ENCODE measurements around the gene ERCC2. TPM values are rescaled to one million over a fixed set of nuclear protein-coding genes. Genes with fewer than 3 reads are reported as not detected.

Gene ERCC2
- 10.2 to 14.6 TPM (median 13.4 TPM) in 5 replicates for total RNA-seq (2022; extraction: Qiagen RNA extraction; ENCODE audit: low read depth)

GRCh38 chr19:45370410-45371204, at the start of gene ERCC2:
Gene ERCC2, minus strand, starts transcription at chr19:45370573. Its CDS starts 33 bp downstream, at chr19:45370540.

GRCh38 chr19:45406226-45407090, 36.1 kb upstream of the ERCC2 start, which contains the start of gene POLR1G:
Gene POLR1G, plus strand, starts transcription at chr19:45406644. Its CDS starts 53 bp downstream, at chr19:45406697.

GRCh38 chr19:45404557-45405434, 34.4 kb upstream of the ERCC2 start, which contains the start of gene PPP1R13L:
Gene PPP1R13L, minus strand, starts transcription at chr19:45405069. Its CDS starts 6,751 bp downstream, at chr19:45398318.

DNA sequence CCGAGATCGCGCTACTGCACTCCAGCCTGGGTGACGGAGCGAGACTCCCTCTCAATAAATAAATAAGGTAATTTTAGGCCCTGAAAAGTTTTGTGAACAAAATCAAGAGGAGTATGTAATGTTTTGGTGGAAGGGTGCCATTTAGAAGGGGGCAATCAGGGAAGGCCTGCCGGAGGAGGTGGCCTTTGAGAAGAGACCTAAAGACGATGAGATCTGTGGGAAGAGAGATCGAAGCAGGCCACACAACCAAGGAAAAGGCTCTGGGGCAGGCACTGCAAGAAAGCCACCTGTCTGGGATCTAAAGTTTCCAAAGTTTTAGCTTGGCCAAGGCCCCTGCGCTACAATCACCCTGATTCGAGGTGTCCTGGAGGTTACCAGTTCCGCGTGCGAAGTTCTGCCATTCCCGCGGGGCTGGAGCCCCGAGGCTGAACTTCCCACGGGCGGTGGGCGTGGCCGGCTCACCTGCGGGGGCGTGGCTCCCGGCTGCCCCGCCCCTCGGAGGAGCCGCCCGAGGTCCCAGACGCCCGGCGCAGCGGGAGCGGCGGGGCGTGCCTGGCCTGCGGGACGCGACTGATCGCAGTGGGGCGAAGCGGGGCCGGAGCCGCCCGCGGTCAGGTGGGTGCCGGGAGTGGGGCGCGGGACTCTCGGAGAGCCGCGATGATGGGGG, 30.0 kb downstream of the ERCC2 start, which contains the start of gene KLC3:
TSS of gene KLC3 (plus strand) at position 519 of the 667 bp plus-strand sequence. CDS start 4,792 bp downstream, outside the sequence.

DNA sequence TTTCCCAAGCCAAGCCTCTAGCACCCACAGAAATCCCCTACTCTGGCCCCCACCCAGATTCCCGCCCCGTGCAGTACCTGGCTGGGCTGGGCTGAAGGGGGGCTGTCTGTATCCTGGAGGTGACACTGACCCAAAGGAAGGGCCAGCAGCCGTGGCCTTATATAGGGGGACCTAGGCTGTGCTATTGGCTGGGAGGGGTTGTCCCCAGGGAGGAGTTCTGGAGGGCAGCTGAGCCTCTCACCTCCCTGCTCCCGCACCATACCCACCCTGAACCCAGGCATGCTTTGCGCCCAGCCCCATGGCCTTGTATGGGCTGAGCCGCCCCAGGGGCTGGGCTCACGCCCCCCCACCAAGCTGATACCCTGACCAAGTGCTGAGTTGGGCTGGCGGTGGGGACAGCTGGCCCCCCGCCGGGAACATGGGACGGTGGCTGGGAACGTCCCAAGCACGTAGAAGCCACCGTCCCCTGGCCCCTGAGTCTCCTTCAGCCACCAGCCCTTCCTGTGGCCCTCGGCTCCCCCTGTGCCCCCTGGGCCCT, 47.6 kb downstream of the ERCC2 start, which contains the start of gene CKM:
TSS of gene CKM (minus strand) at position 132 of the 538 bp plus-strand sequence. CDS start 3,162 bp downstream, outside the sequence.

Other genes with a start within 250 kb of the ERCC2 start
- gene NKPD1, start 209.6 kb downstream of the ERCC2 start, total RNA-seq (2022; extraction: Qiagen RNA extraction; ENCODE audit: low read depth): 0.04 to 0.09 TPM (median 0.05 TPM) in 5 replicates
- 34.8 to 41.6 TPM (median 37.2 TPM) in 5 replicates for gene TRAPPC6A, start 192.3 kb downstream of the ERCC2 start, total RNA-seq (2022; extraction: Qiagen RNA extraction; ENCODE audit: low read depth)
- gene BLOC1S3, start 191.8 kb downstream of the ERCC2 start, total RNA-seq (2022; extraction: Qiagen RNA extraction; ENCODE audit: low read depth): 11.6 to 15.2 TPM (median 13.4 TPM) in 5 replicates
- gene EXOC3L2, start 125.2 kb downstream of the ERCC2 start, total RNA-seq (2022; extraction: Qiagen RNA extraction; ENCODE audit: low read depth): 0.80 to 1.3 TPM (median 0.99 TPM) in 5 replicates
- gene MARK4, start 119.3 kb downstream of the ERCC2 start, total RNA-seq (2022; extraction: Qiagen RNA extraction; ENCODE audit: low read depth): 5.4 to 9.7 TPM (median 7.3 TPM) in 5 replicates
- 0.11 TPM in 1 of 5 replicates, not detected in the others for gene CKM, start 47.7 kb downstream of the ERCC2 start, total RNA-seq (2022; extraction: Qiagen RNA extraction; ENCODE audit: low read depth)
- gene KLC3, start 29.8 kb downstream of the ERCC2 start, total RNA-seq (2022; extraction: Qiagen RNA extraction; ENCODE audit: low read depth): 0.50 to 0.83 TPM (median 0.54 TPM) in 5 replicates
- 30.2 to 35.2 TPM (median 31.0 TPM) in 5 replicates for gene PPP1R13L, start 34.5 kb upstream of the ERCC2 start, total RNA-seq (2022; extraction: Qiagen RNA extraction; ENCODE audit: low read depth)
- gene POLR1G, start 36.1 kb upstream of the ERCC2 start, total RNA-seq (2022; extraction: Qiagen RNA extraction; ENCODE audit: low read depth): 40.7 to 56.0 TPM (median 48.7 TPM) in 5 replicates
- gene ERCC1, start 53.3 kb upstream of the ERCC2 start, total RNA-seq (2022; extraction: Qiagen RNA extraction; ENCODE audit: low read depth): 147 to 163 TPM (median 151 TPM) in 5 replicates
- 15.1 to 22.9 TPM (median 18.9 TPM) in 5 replicates for gene FOSB, start 97.4 kb upstream of the ERCC2 start, total RNA-seq (2022; extraction: Qiagen RNA extraction; ENCODE audit: low read depth)
- gene RTN2, start 126.5 kb upstream of the ERCC2 start, total RNA-seq (2022; extraction: Qiagen RNA extraction; ENCODE audit: low read depth): 9.4 to 11.8 TPM (median 10.4 TPM) in 5 replicates
- gene PPM1N, start 127.9 kb upstream of the ERCC2 start, total RNA-seq (2022; extraction: Qiagen RNA extraction; ENCODE audit: low read depth): 6.3 to 7.3 TPM (median 6.6 TPM) in 5 replicates
- gene VASP, start 136.9 kb upstream of the ERCC2 start, total RNA-seq (2022; extraction: Qiagen RNA extraction; ENCODE audit: low read depth): 105 to 127 TPM (median 123 TPM) in 5 replicates
- 12.6 to 17.5 TPM (median 17.0 TPM) in 5 replicates for gene OPA3, start 214.2 kb upstream of the ERCC2 start, total RNA-seq (2022; extraction: Qiagen RNA extraction; ENCODE audit: low read depth)
- 0.07 to 0.15 TPM (median 0.09 TPM) in 4 of 5 replicates, not detected in the other for gene GPR4, start 231.6 kb upstream of the ERCC2 start, total RNA-seq (2022; extraction: Qiagen RNA extraction; ENCODE audit: low read depth)